ENCODE data around the gene ANKRD33. TPM values are rescaled to one million over a fixed set of nuclear protein-coding genes. Genes with fewer than 3 reads are reported as not detected.

ANKRD33 gene
- total RNA-seq, 1 experiment from 2014 or later = 0.81 TPM

GRCh38 chr12:51841727-51842126 lies 46.2 kb upstream of the ANKRD33 start:
- Histone ChIP-seq H3K56ac (ENCODE audit: insufficient read length, low read depth, low read length) (no peak overlapping the region), H4K91ac (ENCODE audit: insufficient read length, low read depth, low read length) (no peak overlapping the region), H3K18ac (ENCODE audit: insufficient read length, low read depth, low read length) (no peak overlapping the region), H3T11ph (ENCODE audit: low read length) (no peak overlapping the region), H2BK20ac (ENCODE audit: low read depth, low read length, poor library complexity, severe bottlenecking) (no peak overlapping the region), H3K14ac (ENCODE audit: insufficient read depth, low read length) (no peak overlapping the region; the same call in 1 of the 2 replicates), H3K4me1 (ENCODE audit: insufficient read depth, low read length) (no peaks in the 10 kb centered on the region; the same call in 1 of the 2 replicates), H3K23ac (ENCODE audit: insufficient read length, low read depth, low read length) (no peak overlapping the region), H2BK12ac (ENCODE audit: insufficient read length, low read depth, low read length) (no peak overlapping the region), H3K79me2 (ENCODE audit: insufficient read depth, low read length) (no peaks in the 10 kb centered on the region), H2BK120ac (ENCODE audit: low read depth, low read length, poor library complexity, severe bottlenecking) (no peak overlapping the region), H2BK15ac (ENCODE audit: low read depth, low read length) (no peak overlapping the region), H2AK5ac (ENCODE audit: insufficient read length, low read length) (no peak overlapping the region), H3K4me2 (ENCODE audit: insufficient read depth, insufficient read length, low read length) (no peak overlapping the region), H2BK5ac (ENCODE audit: insufficient read length, low read length) (no peak overlapping the region), H4K8ac (replicated peaks; ENCODE audit: insufficient read length, low read depth, low read length) (no peak overlapping the region), H3K27me3 (ENCODE audit: insufficient read depth, low read length) (peaks cover 2% of the 10 kb centered on the region; the same call in 1 of the 2 replicates), H3K79me1 (ENCODE audit: insufficient read depth, low read depth, low read length, poor library complexity, severe bottlenecking) (no peaks in the 10 kb centered on the region), H3K9me3 (ENCODE audit: control insufficient read depth, low read depth, low read length) (no peaks in the 10 kb centered on the region), H4K20me1 (ENCODE audit: control insufficient read depth, insufficient read depth, insufficient read length) (no peaks in the 10 kb centered on the region), H3K9ac (ENCODE audit: extremely low read depth, insufficient read length, low read length) (no peak overlapping the region), H4K5ac (ENCODE audit: insufficient read length, low read depth, low read length) (no peak overlapping the region), H3K4ac (ENCODE audit: low read depth, low read length) (no peak overlapping the region), H3K23me2 (ENCODE audit: insufficient read length, low read depth, low read length, poor library complexity, severe bottlenecking) (peaks cover 2% of the 10 kb centered on the region), H2AFZ (ENCODE audit: low read length) (no peak overlapping the region), H3K27ac (ENCODE audit: insufficient read length, low read depth, low read length) (no peak overlapping the region)
- H3K27me3 Mint-ChIP-seq (ENCODE audit: low read depth) = peaks cover 41% of the 10 kb centered on the region
- no CpG with 5 or more reads among the region's 6 CpGs for WGBS (ENCODE audit: extremely low coverage, insufficient read length, low lambda C conversion rate)
- no peaks in the 10 kb centered on the region for H3K9me3 Mint-ChIP-seq
- no peak overlapping the region for H3K4me3 Mint-ChIP-seq
- H3K4me1 Mint-ChIP-seq = peaks cover 64 to 82% of the 10 kb centered on the region in 2 experiments
- no peak for TF ChIP-seq CTCF (conservative IDR thresholded peaks at IDR 0.05)
- DNase-seq = no peak
- H3K36me3 Mint-ChIP-seq (ENCODE audit: insufficient read depth in 1 of 3, low read depth in 3 of 3) = peaks cover 0 to 14% (median 9%) of the 10 kb centered on the region in 3 experiments; a peak in 4 of 7 replicates
- H3K27ac Mint-ChIP-seq = no peak overlapping the region

All from H9 (cell line).